Spleen (tissue), 11 donors: Measurements from ENCODE around the gene ST13. TPM values are rescaled to one million over a fixed set of nuclear protein-coding genes. Genes with fewer than 3 reads are reported as not detected.

Source experiments
- DNase-seq: peaks from one replicate; pipeline ENCODE4 v3.0.0-alpha.2; 2020
- H3K27ac ChIP-seq, 8 donors: fragments of 200-600 bp; sonication (generic) in 7 of 8; 1 replicate in 4 of 8; 2 replicates in 4 of 8; pipeline versions ENCODE4 v1.5.0 to v1.8.0; 2016 to 2021; ENCODE audit warnings: inconsistent platforms in 4 of 8, mild to moderate bottlenecking in 4 of 8, moderate library complexity in 1 of 8
- H3K27me3 ChIP-seq, 7 donors: fragments of 200-600 bp; sonication (generic) in 6 of 7; replicated peaks in 1 of 7; 1 replicate in 4 of 7; 2 replicates in 3 of 7; pipeline versions ENCODE4 v1.5.0 to v1.8.0; 2016 to 2021; ENCODE audit warnings: inconsistent platforms in 3 of 7, mild to moderate bottlenecking in 1 of 7
- H3K36me3 ChIP-seq, 6 donors: fragments of 200-600 bp; sonication (generic) in 5 of 6; 1 replicate in 4 of 6; 2 replicates in 2 of 6; pipeline versions ENCODE4 v1.5.0 to v1.8.0; 2016 to 2021; ENCODE audit warnings: inconsistent platforms in 2 of 6
- H3K4me1 ChIP-seq, 6 donors: fragments of 200-600 bp; sonication (generic) in 5 of 6; 1 replicate in 3 of 6; 2 replicates in 3 of 6; pipeline versions ENCODE4 v1.5.0 to v1.8.0; 2016 to 2021; ENCODE audit warnings: inconsistent platforms in 3 of 6
- H3K4me3 ChIP-seq, 8 donors: fragments of 200-600 bp; sonication (generic) in 7 of 8; 1 replicate in 4 of 8; 2 replicates in 4 of 8; pipeline versions ENCODE4 v1.5.0 to v1.8.0; 2016 to 2021; ENCODE audit warnings: inconsistent platforms in 4 of 8, mild to moderate bottlenecking in 4 of 8, moderate library complexity in 2 of 8
- H3K9me3 ChIP-seq, 8 donors: fragments of 200-600 bp; sonication (generic) in 7 of 8; 1 replicate in 4 of 8; 2 replicates in 4 of 8; pipeline versions ENCODE4 v1.5.0 to v1.8.0; 2016 to 2021; ENCODE audit warnings: inconsistent platforms in 4 of 8
- POLR2A ChIP-seq, 3 donors: fragments of 450-650 bp; IDR thresholded peaks; one replicate each; pipeline ENCODE4 v1.5.1; 2017; ENCODE audit warnings: antibody characterized with exemption in 3 of 3, mild to moderate bottlenecking in 1 of 3
- POLR2AphosphoS5 ChIP-seq, 3 donors: sonication (generic); formaldehyde crosslinking; IDR thresholded peaks; one replicate each; pipeline ENCODE4 v1.5.1; 2017; ENCODE audit warnings: antibody characterized with exemption in 3 of 3
- WGBS, 5 donors: extraction: QIAGEN DNeasy Blood & Tissue Kit in 3 of 5; methylation state at CpG; one replicate each; pipeline versions ENCODE4 v1.1.5 to v1.1.7; 2013 to 2018; 5-methylcytosine and 5-hydroxymethylcytosine counted together
- intact Hi-C: fragments of 100-400 bp; cut with DNase I; formaldehyde crosslinking; loops from one replicate; pipeline ENCODE4 v1.15.0; 2023; ENCODE audit warnings: low total_unique reads
- polyA plus RNA-seq, 3 donors: library from polyadenylated mRNA; stranded (reverse); fragments of 200-250 nt; gene quantifications; one replicate each; pipeline ENCODE4 v1.2.1, GENCODE V29; 2013
- total RNA-seq, 7 donors: library from RNA; depleted of rRNA in 3 of 7; stranded (reverse); fragments of >200 nt in 3 of 7; fragmentation: NEBNext Ultra II Directional in 4 of 7; extraction: Animal tissue kit (Norgen Biotek cat#: 25700) in 4 of 7; gene quantifications; one replicate each; pipeline versions ENCODE4 v1.1.0 to v1.2.1, GENCODE V29; 2016 to 2021
- TF ChIP-seq, protein P1 (sequence below), 11 experiments: fragments of 200-600 bp in 7 of 11; fragments of 450-650 bp in 4 of 11; sonication (generic) in 4 of 11; IDR thresholded peaks in 8 of 11; conservative IDR thresholded peaks in 3 of 11; 1 replicate in 7 of 11; 2 replicates in 4 of 11; pipeline versions ENCODE4 v1.4.0 to v1.8.0; 2016 to 2021; ENCODE audit warnings: antibody characterized with exemption in 11 of 11, inconsistent platforms in 4 of 11, mild to moderate bottlenecking in 1 of 11
- donor health status: healthy with polysubstance abuse.
- donor health status: DM: no; HTN: no; CAD: no; lungs with moderate emphysema.
- donor health status: DM: no; HTN: no; CAD: no.
- donor health status: Bipolar disorder and iron deficiency.
- donor health status: healthy.
- donor health status: DM: no; HTN: no; CAD: no.
- donor health status: DM: yes; HTN: yes; CAD: no.

Gene ST13
- total and polyA plus RNA-seq, 10 donors: 56.2 to 162 (median 107) TPM

- TF ChIP-seq POLR2AphosphoS5 (IDR thresholded peaks at IDR 0.05) (no peak), POLR2A (IDR thresholded peaks at IDR 0.05) (no peak)
- TF ChIP-seq, protein P1, sequence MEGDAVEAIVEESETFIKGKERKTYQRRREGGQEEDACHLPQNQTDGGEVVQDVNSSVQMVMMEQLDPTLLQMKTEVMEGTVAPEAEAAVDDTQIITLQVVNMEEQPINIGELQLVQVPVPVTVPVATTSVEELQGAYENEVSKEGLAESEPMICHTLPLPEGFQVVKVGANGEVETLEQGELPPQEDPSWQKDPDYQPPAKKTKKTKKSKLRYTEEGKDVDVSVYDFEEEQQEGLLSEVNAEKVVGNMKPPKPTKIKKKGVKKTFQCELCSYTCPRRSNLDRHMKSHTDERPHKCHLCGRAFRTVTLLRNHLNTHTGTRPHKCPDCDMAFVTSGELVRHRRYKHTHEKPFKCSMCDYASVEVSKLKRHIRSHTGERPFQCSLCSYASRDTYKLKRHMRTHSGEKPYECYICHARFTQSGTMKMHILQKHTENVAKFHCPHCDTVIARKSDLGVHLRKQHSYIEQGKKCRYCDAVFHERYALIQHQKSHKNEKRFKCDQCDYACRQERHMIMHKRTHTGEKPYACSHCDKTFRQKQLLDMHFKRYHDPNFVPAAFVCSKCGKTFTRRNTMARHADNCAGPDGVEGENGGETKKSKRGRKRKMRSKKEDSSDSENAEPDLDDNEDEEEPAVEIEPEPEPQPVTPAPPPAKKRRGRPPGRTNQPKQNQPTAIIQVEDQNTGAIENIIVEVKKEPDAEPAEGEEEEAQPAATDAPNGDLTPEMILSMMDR (IDR thresholded peaks at IDR 0.05 in 8 of 11, conservative IDR thresholded peaks at IDR 0.05 in 3 of 11): no peak
- Histone ChIP-seq H3K36me3 (peaks cover 0 to 65% (median 12%) of the 10 kb centered on the region in 6 donors), H3K27me3 (no peaks in the 10 kb centered on the region), H3K4me1 (peaks cover 0 to 9% (median 2%) of the 10 kb centered on the region in 6 donors), H3K4me3 (no peak overlapping the region), H3K9me3 (no peaks in the 10 kb centered on the region), H3K27ac (no peak overlapping the region)
- WGBS, 5 donors: 91 to 97% (median 96%) methylated on average over 4 of the region's 4 CpGs
- no peak for DNase-seq
- intact Hi-C loops: no loop called here
Observed at GRCh38 chr22:40894417-40894816, 38.0 kb upstream of the ST13 start.

- 89 to 94% (median 93%) methylated on average over 3 of the region's 3 CpGs for WGBS, 5 donors
- H3K27ac ChIP-seq: no peak overlapping the region
- no peaks in the 10 kb centered on the region for H3K9me3 ChIP-seq
- H3K4me3 ChIP-seq: no peak overlapping the region
- intact Hi-C loops: no loop called here
- no peak for DNase-seq
- H3K36me3 ChIP-seq: peaks cover 0 to 94% (median 41%) of the 10 kb centered on the region in 6 donors
- TF ChIP-seq, protein P1 (IDR thresholded peaks at IDR 0.05 in 8 of 11, conservative IDR thresholded peaks at IDR 0.05 in 3 of 11): no peak
- TF ChIP-seq POLR2A (IDR thresholded peaks at IDR 0.05): no peak
- TF ChIP-seq POLR2AphosphoS5 (IDR thresholded peaks at IDR 0.05): no peak
- no peaks in the 10 kb centered on the region for H3K27me3 ChIP-seq
- H3K4me1 ChIP-seq: no peaks in the 10 kb centered on the region
Observed at GRCh38 chr22:40890881-40891280, 34.4 kb upstream of the ST13 start.

DNA sequence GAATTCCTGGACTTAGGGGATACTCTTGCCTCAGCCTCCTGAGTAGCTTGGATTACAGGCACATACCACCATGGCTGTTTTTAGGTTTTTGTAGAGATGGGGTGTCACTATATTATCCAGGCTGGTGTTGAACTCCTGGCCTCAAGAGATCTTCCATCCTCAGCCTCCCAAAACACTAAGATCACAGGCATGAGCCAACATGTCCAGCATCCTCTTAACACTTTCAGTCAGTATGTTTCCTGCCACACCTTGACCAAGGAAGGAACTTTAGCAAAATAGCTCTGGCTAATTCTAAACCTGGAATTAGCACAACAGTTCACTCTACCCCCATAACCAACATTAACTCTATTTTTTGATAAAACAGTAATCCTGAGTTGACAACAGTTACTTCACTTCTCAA is 32.7 kb upstream of the ST13 start:
- no peak for DNase-seq
- H3K4me3 ChIP-seq: no peak overlapping the region
- no peaks in the 10 kb centered on the region for H3K27me3 ChIP-seq
- intact Hi-C loops: no loop called here
- H3K9me3 ChIP-seq: no peaks in the 10 kb centered on the region
- H3K36me3 ChIP-seq: peaks cover 0 to 94% (median 44%) of the 10 kb centered on the region in 6 donors
- H3K4me1 ChIP-seq: no peaks in the 10 kb centered on the region
- no peak overlapping the region for H3K27ac ChIP-seq
- TF ChIP-seq POLR2A (IDR thresholded peaks at IDR 0.05): no peak
- TF ChIP-seq, protein P1 (IDR thresholded peaks at IDR 0.05 in 8 of 11, conservative IDR thresholded peaks at IDR 0.05 in 3 of 11): no peak
- TF ChIP-seq POLR2AphosphoS5 (IDR thresholded peaks at IDR 0.05): no peak

GRCh38 chr22:40878922-40879321 is 22.5 kb upstream of the ST13 start:
- Histone ChIP-seq H3K4me3 (no peak overlapping the region), H3K36me3 (peaks cover 0 to 74% (median 19%) of the 10 kb centered on the region in 6 donors), H3K9me3 (no peaks in the 10 kb centered on the region), H3K4me1 (no peaks in the 10 kb centered on the region), H3K27me3 (no peaks in the 10 kb centered on the region), H3K27ac (no peak overlapping the region)
- TF ChIP-seq POLR2AphosphoS5 (IDR thresholded peaks at IDR 0.05) (no peak), POLR2A (IDR thresholded peaks at IDR 0.05) (no peak)
- TF ChIP-seq, protein P1 (IDR thresholded peaks at IDR 0.05 in 8 of 11, conservative IDR thresholded peaks at IDR 0.05 in 3 of 11): no peak
- WGBS, 5 donors: 87 to 95% (median 92%) methylated on average over 2 of the region's 2 CpGs
- intact Hi-C loops: no loop called here
- DNase-seq: no peak
